HepG2 (cell line): ENCODE measurements around the gene CHST11.

ENCODE experiments used
- ELF4 ChIP-seq: sonication (generic); formaldehyde crosslinking; IDR thresholded peaks from 2 replicates; pipeline ENCODE4 v1.5.0; 2020; ENCODE audit warnings: missing genetic modification reagents, mild to moderate bottlenecking, moderate library complexity, borderline replicate concordance
- GATAD1 ChIP-seq: IDR thresholded peaks from 2 replicates; pipeline ENCODE4 v1.6.1; 2016; ENCODE audit warnings: missing genetic modification reagents, missing compliant biosample characterization
- HDAC2 ChIP-seq: sonication (generic); formaldehyde crosslinking; IDR thresholded peaks from 2 replicates; pipeline ENCODE4 v1.4.0; 2020; ENCODE audit warnings: missing genetic modification reagents
- JUN ChIP-seq: sonication (generic); formaldehyde crosslinking; IDR thresholded peaks from 2 replicates; pipeline ENCODE4 v1.4.0; 2020; ENCODE audit warnings: mild to moderate bottlenecking, missing genetic modification reagents
- JUND ChIP-seq: sonication (generic); formaldehyde crosslinking; IDR thresholded peaks from 2 replicates; pipeline ENCODE4 v1.8.0; 2022; ENCODE audit warnings: mild to moderate bottlenecking, missing genetic modification reagents
- KDM6A ChIP-seq: IDR thresholded peaks from 2 replicates; pipeline ENCODE4 v1.6.1; 2016; ENCODE audit warnings: low read depth
- SP1 ChIP-seq, 2 experiments: fragments of 450-650 bp in 1 of 2; sonication (generic) in 1 of 2; formaldehyde crosslinking in 1 of 2; IDR thresholded peaks; 2 replicates each; pipeline versions ENCODE4 v1.4.0 to v1.6.1; 2016 to 2020; ENCODE audit warnings: missing genetic modification reagents in 1 of 2
- YY1 ChIP-seq: IDR thresholded peaks from 2 replicates; pipeline ENCODE4 v1.6.1; 2011; ENCODE audit warnings: low read length, low read depth, moderate library complexity, mild to moderate bottlenecking; ENCODE audit not compliant: insufficient read depth, insufficient replicate concordance
- ZFYVE20 ChIP-seq: sonication (generic); formaldehyde crosslinking; IDR thresholded peaks from 2 replicates; pipeline ENCODE4 v1.8.0; 2023; ENCODE audit warnings: low read depth, mild to moderate bottlenecking, moderate library complexity, missing genetic modification reagents, borderline replicate concordance
- ZNF136 ChIP-seq: sonication (generic); formaldehyde crosslinking; IDR thresholded peaks from 2 replicates; pipeline ENCODE4 v1.8.1; 2022; ENCODE audit warnings: low read depth, mild to moderate bottlenecking, moderate library complexity, missing genetic modification reagents
- ZNF367 ChIP-seq: sonication (generic); formaldehyde crosslinking; IDR thresholded peaks from 2 replicates; pipeline ENCODE4 v1.4.0; 2020; ENCODE audit warnings: missing genetic modification reagents, borderline replicate concordance
- TF ChIP-seq, protein P1 (sequence below): sonication (generic); formaldehyde crosslinking; IDR thresholded peaks from 2 replicates; pipeline ENCODE4 v1.5.0; 2020; ENCODE audit warnings: mild to moderate bottlenecking, missing genetic modification reagents, moderate library complexity
- TF ChIP-seq, protein P2 (sequence below): fragments of 450-650 bp; IDR thresholded peaks from 2 replicates; pipeline ENCODE4 v1.6.1; 2017; ENCODE audit warnings: mild to moderate bottlenecking

DNA sequence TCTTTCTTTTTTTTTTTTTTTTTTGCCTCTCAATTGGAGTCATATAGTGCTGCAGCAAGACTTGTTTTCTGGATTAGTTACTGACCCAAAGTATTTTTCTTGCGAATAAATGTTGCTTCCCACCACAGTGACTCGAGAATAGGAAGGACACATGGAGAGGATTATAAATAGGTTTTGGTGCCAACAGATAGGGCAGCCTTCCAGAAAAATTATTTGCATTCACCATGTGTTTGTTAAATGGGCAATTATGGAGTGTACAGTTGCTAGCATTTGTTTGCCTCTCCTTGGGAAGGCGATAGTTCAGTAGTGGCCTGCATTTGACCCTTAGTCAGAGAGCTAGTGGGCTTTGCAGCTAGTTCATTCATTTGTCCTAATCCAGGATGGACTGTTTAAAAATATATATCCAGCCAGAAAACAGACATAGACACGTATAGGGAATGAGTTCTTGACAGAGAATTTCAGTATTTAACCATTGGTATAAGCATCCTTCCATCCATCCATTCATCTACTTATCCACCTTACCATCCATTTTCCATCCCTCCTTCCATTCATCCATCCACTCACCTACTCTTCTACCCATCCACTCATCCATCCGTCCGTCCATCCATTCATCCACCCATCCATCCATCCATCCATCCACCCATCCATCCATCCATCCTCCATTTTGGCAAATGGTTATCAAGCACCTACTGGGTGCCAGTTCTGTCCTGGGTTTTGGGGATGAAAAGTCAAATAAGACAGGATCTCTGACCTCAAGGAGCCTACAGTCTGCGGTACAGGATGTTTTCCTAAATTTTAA, 67.5 kb downstream of the CHST11 start:
- no peak for TF ChIP-seq HDAC2 (CRISPR knock-in tag)
- no peak for TF ChIP-seq ZNF367
- TF ChIP-seq, protein P1, sequence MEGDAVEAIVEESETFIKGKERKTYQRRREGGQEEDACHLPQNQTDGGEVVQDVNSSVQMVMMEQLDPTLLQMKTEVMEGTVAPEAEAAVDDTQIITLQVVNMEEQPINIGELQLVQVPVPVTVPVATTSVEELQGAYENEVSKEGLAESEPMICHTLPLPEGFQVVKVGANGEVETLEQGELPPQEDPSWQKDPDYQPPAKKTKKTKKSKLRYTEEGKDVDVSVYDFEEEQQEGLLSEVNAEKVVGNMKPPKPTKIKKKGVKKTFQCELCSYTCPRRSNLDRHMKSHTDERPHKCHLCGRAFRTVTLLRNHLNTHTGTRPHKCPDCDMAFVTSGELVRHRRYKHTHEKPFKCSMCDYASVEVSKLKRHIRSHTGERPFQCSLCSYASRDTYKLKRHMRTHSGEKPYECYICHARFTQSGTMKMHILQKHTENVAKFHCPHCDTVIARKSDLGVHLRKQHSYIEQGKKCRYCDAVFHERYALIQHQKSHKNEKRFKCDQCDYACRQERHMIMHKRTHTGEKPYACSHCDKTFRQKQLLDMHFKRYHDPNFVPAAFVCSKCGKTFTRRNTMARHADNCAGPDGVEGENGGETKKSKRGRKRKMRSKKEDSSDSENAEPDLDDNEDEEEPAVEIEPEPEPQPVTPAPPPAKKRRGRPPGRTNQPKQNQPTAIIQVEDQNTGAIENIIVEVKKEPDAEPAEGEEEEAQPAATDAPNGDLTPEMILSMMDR (CRISPR knock-in tag): no peak
- no peak for TF ChIP-seq SP1 (IDR thresholded peaks at IDR 0.05)
- TF ChIP-seq SP1 (CRISPR knock-in tag; IDR thresholded peaks at IDR 0.05): no peak
- no peak for TF ChIP-seq ZFYVE20
- TF ChIP-seq JUN (CRISPR knock-in tag): no peak
- no peak for TF ChIP-seq YY1
- TF ChIP-seq ZNF136 (CRISPR knock-in tag): no peak
- TF ChIP-seq KDM6A (CRISPR knock-in tag): no peak
- TF ChIP-seq GATAD1: no peak
- TF ChIP-seq, protein P2, sequence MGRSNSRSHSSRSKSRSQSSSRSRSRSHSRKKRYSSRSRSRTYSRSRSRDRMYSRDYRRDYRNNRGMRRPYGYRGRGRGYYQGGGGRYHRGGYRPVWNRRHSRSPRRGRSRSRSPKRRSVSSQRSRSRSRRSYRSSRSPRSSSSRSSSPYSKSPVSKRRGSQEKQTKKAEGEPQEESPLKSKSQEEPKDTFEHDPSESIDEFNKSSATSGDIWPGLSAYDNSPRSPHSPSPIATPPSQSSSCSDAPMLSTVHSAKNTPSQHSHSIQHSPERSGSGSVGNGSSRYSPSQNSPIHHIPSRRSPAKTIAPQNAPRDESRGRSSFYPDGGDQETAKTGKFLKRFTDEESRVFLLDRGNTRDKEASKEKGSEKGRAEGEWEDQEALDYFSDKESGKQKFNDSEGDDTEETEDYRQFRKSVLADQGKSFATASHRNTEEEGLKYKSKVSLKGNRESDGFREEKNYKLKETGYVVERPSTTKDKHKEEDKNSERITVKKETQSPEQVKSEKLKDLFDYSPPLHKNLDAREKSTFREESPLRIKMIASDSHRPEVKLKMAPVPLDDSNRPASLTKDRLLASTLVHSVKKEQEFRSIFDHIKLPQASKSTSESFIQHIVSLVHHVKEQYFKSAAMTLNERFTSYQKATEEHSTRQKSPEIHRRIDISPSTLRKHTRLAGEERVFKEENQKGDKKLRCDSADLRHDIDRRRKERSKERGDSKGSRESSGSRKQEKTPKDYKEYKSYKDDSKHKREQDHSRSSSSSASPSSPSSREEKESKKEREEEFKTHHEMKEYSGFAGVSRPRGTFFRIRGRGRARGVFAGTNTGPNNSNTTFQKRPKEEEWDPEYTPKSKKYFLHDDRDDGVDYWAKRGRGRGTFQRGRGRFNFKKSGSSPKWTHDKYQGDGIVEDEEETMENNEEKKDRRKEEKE: no peak
- no peak for TF ChIP-seq ELF4 (CRISPR knock-in tag)
- TF ChIP-seq JUND (CRISPR knock-in tag): no peak
